HepG2 (cell line): Measurements from ENCODE around the gene RABGAP1L. TPM values are rescaled to one million over a fixed set of nuclear protein-coding genes. Genes with fewer than 3 reads are reported as not detected.

ENCODE experiments used
- ATAC-seq: fragments of 200-7000 bp; cut with Tn5 transposase; 3 replicates; pipeline ENCODE4 v1.9.1; 2020; ENCODE audit warnings: mild to moderate bottlenecking, moderate library complexity
- BruUV-seq: library from RNA; stranded (reverse); fragments of 400-500 nt; replicated peaks from 2 replicates; lab custom pipeline; 2021; lab: Mats Ljungman, UMichigan
- CTCF ChIA-PET: fragments of 300-600 bp; formaldehyde crosslinking; extraction: SDS; loops from one replicate; lab custom pipeline; 2021; ENCODE audit warnings: low total read pairs, inconsistent platforms, low intra/inter-chr PET ratio; lab: Yijun Ruan, JAX
- POLR2A ChIA-PET: fragments of 350-600 bp; sonication (Branson Sonifier 250); formaldehyde crosslinking; loops from one replicate; lab custom pipeline; 2020; ENCODE audit warnings: antibody characterized with exemption, inconsistent platforms; lab: Yijun Ruan, JAX
- DNase-seq: peaks from one replicate; pipeline ENCODE4 v3.0.0-alpha.2; 2015; ENCODE audit warnings: low spot score
- FAIRE-seq: peaks from 3 replicates; lab custom pipeline; 2011; peaks lifted over from hg19 to GRCh38; lab: Jason Lieb, UNC
- H2AFZ ChIP-seq: one replicate; pipeline ENCODE4 v1.6.1; 2011; ENCODE audit warnings: low read length, inconsistent platforms
- H3K27ac ChIP-seq: fragments of 300-600 bp; 3 replicates; pipeline ENCODE4 v1.8.0; 2011; ENCODE audit warnings: mixed run types, mild to moderate bottlenecking, mixed read lengths, low read length, inconsistent platforms; ENCODE audit not compliant: insufficient read depth; ENCODE audit errors: extremely low read length
- H3K27me3 ChIP-seq, 2 experiments: fragments of 200-600 bp in 1 of 2; 2 replicates in 1 of 2; 3 replicates in 1 of 2; pipeline versions ENCODE4 v1.6.0 to v1.8.0; 2011; ENCODE audit warnings: low read length in 2 of 2, mild to moderate bottlenecking in 2 of 2, moderate library complexity in 2 of 2, inconsistent platforms in 1 of 2; ENCODE audit not compliant: insufficient read depth in 2 of 2, control insufficient read depth in 1 of 2
- H3K36me3 ChIP-seq, 2 experiments: fragments of 200-600 bp in 1 of 2; replicated peaks in 1 of 2; 2 replicates in 1 of 2; 3 replicates in 1 of 2; pipeline versions ENCODE4 v1.5.1 to v1.8.0; 2011; ENCODE audit warnings: low read length in 2 of 2, inconsistent platforms in 1 of 2; ENCODE audit not compliant: insufficient read depth in 2 of 2, control insufficient read depth in 1 of 2
- H3K4me1 ChIP-seq: 2 replicates; pipeline ENCODE4 v1.5.1; 2012; ENCODE audit warnings: low read length, inconsistent platforms; ENCODE audit not compliant: insufficient read depth
- H3K4me2 ChIP-seq: 2 replicates; pipeline ENCODE4 v1.6.0; 2011; ENCODE audit warnings: low read depth, low read length, inconsistent platforms
- H3K4me3 ChIP-seq, 3 experiments: fragments of 200-600 bp in 1 of 3; sonication (generic), shearing (Covaris generic) in 1 of 3; replicated peaks in 1 of 3; 2 replicates each; pipeline ENCODE4 v1.5.1; 2011 to 2016; ENCODE audit warnings: low read length in 3 of 3, inconsistent platforms in 2 of 3, low read depth in 2 of 3, mild to moderate bottlenecking in 2 of 3, control low read depth in 1 of 3, mixed read lengths in 1 of 3; ENCODE audit not compliant: insufficient read depth in 1 of 3
- H3K79me2 ChIP-seq: one replicate; pipeline ENCODE4 v1.6.1; 2011; ENCODE audit warnings: low read length, inconsistent platforms; ENCODE audit not compliant: insufficient read depth
- H3K9ac ChIP-seq: 2 replicates; pipeline ENCODE4 v1.6.0; 2011; ENCODE audit warnings: mild to moderate bottlenecking, low read depth, low read length, inconsistent platforms; ENCODE audit not compliant: insufficient read depth
- H3K9me3 ChIP-seq: 2 replicates; pipeline ENCODE4 v1.5.1; 2012; ENCODE audit warnings: mild to moderate bottlenecking, low read length
- H4K20me1 ChIP-seq: 2 replicates; pipeline ENCODE4 v1.6.0; 2011; ENCODE audit warnings: inconsistent platforms, mild to moderate bottlenecking, low read length, moderate library complexity; ENCODE audit not compliant: insufficient read depth
- BRCA1 ChIP-seq: sonication (generic); formaldehyde crosslinking; IDR thresholded peaks from 2 replicates; pipeline ENCODE4 v1.4.0; 2020; ENCODE audit warnings: missing genetic modification reagents
- CBX5 ChIP-seq: sonication (generic); formaldehyde crosslinking; IDR thresholded peaks from 2 replicates; pipeline ENCODE4 v1.4.0; 2020; ENCODE audit warnings: missing genetic modification reagents, borderline replicate concordance
- HOXA3 ChIP-seq: sonication (generic); formaldehyde crosslinking; IDR thresholded peaks from 2 replicates; pipeline ENCODE4 v1.5.0; 2020; ENCODE audit warnings: missing genetic modification reagents
- KLF9 ChIP-seq: IDR thresholded peaks from 2 replicates; pipeline ENCODE4 v1.6.1; 2016; ENCODE audit warnings: low read depth
- RBM39 ChIP-seq: fragments of 200-400 bp; formaldehyde crosslinking; IDR thresholded peaks from one replicate; pipeline ENCODE4 v1.6.1; 2018; ENCODE audit warnings: antibody characterized with exemption, mild to moderate bottlenecking, low read depth, low read length; ENCODE audit not compliant: poor library complexity, severe bottlenecking
- ZNF136 ChIP-seq: sonication (generic); formaldehyde crosslinking; IDR thresholded peaks from 2 replicates; pipeline ENCODE4 v1.8.1; 2022; ENCODE audit warnings: low read depth, mild to moderate bottlenecking, moderate library complexity, missing genetic modification reagents
- ZNF280D ChIP-seq: sonication (generic); formaldehyde crosslinking; IDR thresholded peaks from 2 replicates; pipeline ENCODE4 v1.5.1; 2020; ENCODE audit warnings: mild to moderate bottlenecking, missing genetic modification reagents
- ZNF430 ChIP-seq: sonication (generic); formaldehyde crosslinking; IDR thresholded peaks from 2 replicates; pipeline ENCODE4 v1.9.0; 2021; ENCODE audit warnings: mild to moderate bottlenecking, missing genetic modification reagents
- ZNF431 ChIP-seq: sonication (generic); formaldehyde crosslinking; IDR thresholded peaks from 2 replicates; pipeline ENCODE4 v1.9.0; 2022; ENCODE audit warnings: missing genetic modification reagents, low read depth, mild to moderate bottlenecking, borderline replicate concordance
- ZNF512 ChIP-seq: sonication (generic); formaldehyde crosslinking; IDR thresholded peaks from 2 replicates; pipeline ENCODE4 v1.4.0; 2020; ENCODE audit warnings: mild to moderate bottlenecking, missing genetic modification reagents
- WGBS: methylation state at CpG from one replicate; pipeline ENCODE4 v1.1.6; 2017; ENCODE audit warnings: low lambda C conversion rate; 5-methylcytosine and 5-hydroxymethylcytosine counted together
- in situ Hi-C: cut with HindIII; loops from 2 replicates; pipeline ENCODE4 v1.10.0; 2017; ENCODE audit warnings: low pct_unique_long_range_greater_than_20kb; ENCODE audit not compliant: extremely low pct_ligation_motif_present
- intact Hi-C: fragments of 100-400 bp; cut with micrococcal nuclease; formaldehyde crosslinking; loops from one replicate; pipeline ENCODE4 v1.10.0; 2022; ENCODE audit not compliant: unreplicated experiment
- polyA plus RNA-seq, 8 experiments: library from polyadenylated mRNA; depleted of rRNA in 3 of 8; stranded (reverse) in 7 of 8; unstranded in 1 of 8; fragments of >200 nt; fragmentation: Illumina TruSeq in 4 of 8; extraction: Trizol in 4 of 8; gene quantifications; 2 replicates each; pipeline versions ENCODE4 v1.2.1 to v1.2.3, GENCODE V29; 2011 to 2016; ENCODE audit warnings: low read depth in 4 of 8, missing spikeins in 1 of 8, mixed read lengths in 1 of 8; ENCODE audit not compliant: insufficient read depth in 1 of 8
- total RNA-seq, 5 experiments: library from RNA; depleted of rRNA; stranded (reverse); fragments of >200 nt; fragmentation: Illumina TruSeq; extraction: Trizol; gene quantifications; 2 replicates each; pipeline ENCODE4 v1.2.3, GENCODE V29; 2016; ENCODE audit warnings: low read depth in 1 of 5

The RABGAP1L gene
- total and polyA plus RNA-seq, 2 of the 13 experiments (the other 11 are each of a cell fraction or from before 2014, with no cell fraction given) = 7.9 to 22.6 TPM

- no peaks in the 10 kb centered on the region for H3K4me1 ChIP-seq
- TF ChIP-seq BRCA1 = no peak
- TF ChIP-seq ZNF280D = no peak
- TF ChIP-seq RBM39 = no peak
- no peak for TF ChIP-seq ZNF512 (CRISPR knock-in tag)
- TF ChIP-seq ZNF431 (CRISPR knock-in tag) = no peak
- no peak for TF ChIP-seq HOXA3 (CRISPR knock-in tag)
- TF ChIP-seq KLF9 (CRISPR knock-in tag) = no peak
- no peak for TF ChIP-seq ZNF136 (CRISPR knock-in tag)
- TF ChIP-seq CBX5 = no peak
- no peak for TF ChIP-seq ZNF430
- TF ChIP-seq, all 625 proteins: peak for 0
- Histone ChIP-seq H3K9me3 (no peaks in the 10 kb centered on the region), H4K20me1 (no peaks in the 10 kb centered on the region), H3K36me3 (no peaks in the 10 kb centered on the region), H2AFZ (no peak within 1 kb of the TSS), H3K4me3 (no peak within 1 kb of the TSS), H3K27ac (no peak within 1 kb of the TSS), H3K4me2 (no peak within 1 kb of the TSS), H3K9ac (no peak within 1 kb of the TSS), H3K79me2 (no peaks in the 10 kb centered on the region), H3K27me3 (no peaks in the 10 kb centered on the region)
- intact Hi-C loops = no loop called here
- BruUV-seq = no TSS peak
- DNase-seq (no peak), ATAC-seq (no peak), FAIRE-seq (no peak)
- POLR2A ChIA-PET = no interaction called here
- 89% methylated on average over 10 of the region's 11 CpGs for WGBS
- CTCF ChIA-PET = no interaction called here
- in situ Hi-C loops = no loop called here
Measured at GRCh38 chr1:174447866-174448530, 288.7 kb downstream of the RABGAP1L start, which contains the start of gene GPR52. Gene GPR52, plus strand, starts transcription at chr1:174447964. Its CDS starts 148 bp downstream, at chr1:174448112.
